HG03135 (cell line): Measurements from ENCODE around the gene CADM2.
"Not testable (repeated sequence)": the region's sequence is repeated elsewhere in the genome, so short reads cannot be mapped to it uniquely, and the experiment has no call there.

Experiments
- ATAC-seq: cut with Tn5 transposase; IDR thresholded peaks from one replicate; pipeline ENCODE4 v1.9.1; 2021; ENCODE audit warnings: mild to moderate bottlenecking, moderate library complexity; ENCODE audit not compliant: unreplicated experiment

Gene CADM2

GRCh38 chr3:85074003-85074402, 115.2 kb downstream of the CADM2 start:
- ATAC-seq: no peak

- ATAC-seq: no peak
Measured at GRCh38 chr3:85075663-85076062, 116.9 kb downstream of the CADM2 start.

- ATAC-seq: no peak
Measured at GRCh38 chr3:85077018-85077417, 118.2 kb downstream of the CADM2 start.

GRCh38 chr3:85081191-85081906, 122.6 kb downstream of the CADM2 start:
- ATAC-seq: no peak

GRCh38 chr3:85090495-85090894, 131.7 kb downstream of the CADM2 start:
- ATAC-seq: no peak

- ATAC-seq: no peak
Measured at GRCh38 chr3:85100316-85100715, 141.5 kb downstream of the CADM2 start.

GRCh38 chr3:85102781-85103180, 144.0 kb downstream of the CADM2 start:
- ATAC-seq: no peak

GRCh38 chr3:85110393-85110792, 151.6 kb downstream of the CADM2 start:
- ATAC-seq: no peak

GRCh38 chr3:85120879-85121278, 162.1 kb downstream of the CADM2 start:
- ATAC-seq: no peak

- not testable (repeated sequence) for ATAC-seq
Measured at GRCh38 chr3:85132864-85133263, 174.1 kb downstream of the CADM2 start.

- not testable (repeated sequence) for ATAC-seq
Measured at GRCh38 chr3:85133691-85134420, 175.1 kb downstream of the CADM2 start.

- ATAC-seq: no peak
Measured at GRCh38 chr3:85142626-85143025, 183.8 kb downstream of the CADM2 start.

- ATAC-seq: no peak
Measured at GRCh38 chr3:85148036-85148435, 189.2 kb downstream of the CADM2 start.

- ATAC-seq: no peak
Measured at GRCh38 chr3:85151555-85151954, 192.8 kb downstream of the CADM2 start.

GRCh38 chr3:85153279-85153678, 194.5 kb downstream of the CADM2 start:
- ATAC-seq: not testable (repeated sequence)

GRCh38 chr3:85159376-85159775, 200.6 kb downstream of the CADM2 start:
- ATAC-seq: no peak

GRCh38 chr3:85161544-85161943, 202.8 kb downstream of the CADM2 start:
- no peak for ATAC-seq

- no peak for ATAC-seq
Measured at GRCh38 chr3:85162905-85163304, 204.1 kb downstream of the CADM2 start.

GRCh38 chr3:85164436-85164835, 205.6 kb downstream of the CADM2 start:
- no peak for ATAC-seq

- no peak for ATAC-seq
Measured at GRCh38 chr3:85167576-85167975, 208.8 kb downstream of the CADM2 start.

GRCh38 chr3:85170646-85171045, 211.9 kb downstream of the CADM2 start:
- ATAC-seq: no peak

- no peak for ATAC-seq
Measured at GRCh38 chr3:85171976-85172375, 213.2 kb downstream of the CADM2 start.
